ENCODE data around the gene HYLS1. TPM values are rescaled to one million over a fixed set of nuclear protein-coding genes. Genes with fewer than 3 reads are reported as not detected.

The HYLS1 gene
- total RNA-seq, 1 experiment from 2014 or later, result 15.4 TPM

DNA sequence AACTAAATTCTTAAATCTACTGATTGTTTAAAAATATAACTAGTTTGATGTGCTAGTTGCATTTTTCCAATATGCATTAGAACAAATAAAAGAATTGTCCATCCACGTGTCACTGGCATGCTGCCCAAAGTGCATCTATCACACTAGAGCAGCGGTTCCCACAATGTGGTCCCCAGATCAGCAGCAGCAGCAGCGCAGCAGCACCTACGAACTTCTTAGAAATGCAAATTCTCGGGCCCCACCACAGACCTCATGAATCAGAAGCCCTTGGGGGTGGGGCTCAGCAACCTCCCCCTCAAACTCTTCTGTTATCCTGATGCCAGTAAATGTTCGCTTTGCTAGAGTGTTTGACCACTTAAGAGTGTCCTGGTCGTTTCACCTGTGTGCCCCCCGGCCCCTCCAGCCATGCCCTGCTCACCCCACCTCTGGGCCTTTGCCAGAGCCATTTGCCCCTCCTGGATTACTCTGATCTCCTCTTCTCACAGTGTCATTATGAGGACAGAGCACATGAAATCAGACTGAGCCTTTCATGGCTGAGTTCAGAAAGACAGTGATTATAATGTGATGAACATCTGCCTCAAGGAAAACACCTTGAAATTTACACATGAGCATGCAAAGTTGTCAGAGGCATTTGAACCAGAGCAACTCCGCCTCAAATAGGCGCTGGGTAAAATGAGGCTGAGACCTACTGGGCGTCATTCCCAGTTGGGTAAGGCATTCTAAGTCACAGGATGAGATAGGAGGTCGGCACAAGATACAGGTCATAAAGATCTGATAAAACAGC is 45.8 kb downstream of the HYLS1 start:
- Histone ChIP-seq H3K27me3 (replicated peaks) (no peaks in the 10 kb centered on the region), H3K36me3 (no peaks in the 10 kb centered on the region), H3K4me1 (replicated peaks) (no peaks in the 10 kb centered on the region), H3K27ac (no peak overlapping the region), H3K4me3 (no peak overlapping the region), H3K9me3 (replicated peaks) (no peaks in the 10 kb centered on the region)
- no peak for DNase-seq (ENCODE audit: low read depth in 1 of 2, low spot score in 2 of 2)

GRCh38 chr11:125934473-125934872 is 47.0 kb downstream of the HYLS1 start:
- no peaks in the 10 kb centered on the region for H3K4me1 ChIP-seq (replicated peaks)
- no peaks in the 10 kb centered on the region for H3K27me3 ChIP-seq (replicated peaks)
- no peaks in the 10 kb centered on the region for H3K36me3 ChIP-seq
- H3K4me3 ChIP-seq, result no peak overlapping the region
- no peak overlapping the region for H3K27ac ChIP-seq
- H3K9me3 ChIP-seq (replicated peaks), result no peaks in the 10 kb centered on the region
- no peak for DNase-seq (ENCODE audit: low read depth in 1 of 2, low spot score in 2 of 2)

DNA sequence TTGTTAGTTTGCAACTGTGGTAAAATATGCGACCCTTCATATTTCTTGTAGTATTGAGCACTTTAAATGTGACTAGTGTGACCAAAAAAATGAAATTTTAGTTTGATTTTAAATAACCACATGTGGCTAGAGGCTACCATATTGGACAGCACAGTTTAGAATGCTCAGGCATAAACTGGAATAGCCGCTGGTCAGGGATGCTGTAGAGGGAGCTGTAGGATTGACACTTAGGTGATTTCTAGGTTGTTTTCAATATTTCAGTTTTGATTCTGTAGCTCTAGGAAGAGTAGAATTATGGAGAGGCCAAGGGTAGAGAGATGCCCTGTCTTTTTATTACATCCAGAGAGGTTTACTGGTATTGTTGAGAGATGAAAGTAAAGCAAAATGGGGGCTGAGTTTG is 47.6 kb downstream of the HYLS1 start:
- no peaks in the 10 kb centered on the region for H3K36me3 ChIP-seq
- no peaks in the 10 kb centered on the region for H3K4me1 ChIP-seq (replicated peaks)
- H3K9me3 ChIP-seq (replicated peaks), result no peaks in the 10 kb centered on the region
- H3K27me3 ChIP-seq (replicated peaks), result no peaks in the 10 kb centered on the region
- H3K4me3 ChIP-seq, result no peak overlapping the region
- no peak overlapping the region for H3K27ac ChIP-seq
- no peak for DNase-seq (ENCODE audit: low read depth in 1 of 2, low spot score in 2 of 2)

DNA sequence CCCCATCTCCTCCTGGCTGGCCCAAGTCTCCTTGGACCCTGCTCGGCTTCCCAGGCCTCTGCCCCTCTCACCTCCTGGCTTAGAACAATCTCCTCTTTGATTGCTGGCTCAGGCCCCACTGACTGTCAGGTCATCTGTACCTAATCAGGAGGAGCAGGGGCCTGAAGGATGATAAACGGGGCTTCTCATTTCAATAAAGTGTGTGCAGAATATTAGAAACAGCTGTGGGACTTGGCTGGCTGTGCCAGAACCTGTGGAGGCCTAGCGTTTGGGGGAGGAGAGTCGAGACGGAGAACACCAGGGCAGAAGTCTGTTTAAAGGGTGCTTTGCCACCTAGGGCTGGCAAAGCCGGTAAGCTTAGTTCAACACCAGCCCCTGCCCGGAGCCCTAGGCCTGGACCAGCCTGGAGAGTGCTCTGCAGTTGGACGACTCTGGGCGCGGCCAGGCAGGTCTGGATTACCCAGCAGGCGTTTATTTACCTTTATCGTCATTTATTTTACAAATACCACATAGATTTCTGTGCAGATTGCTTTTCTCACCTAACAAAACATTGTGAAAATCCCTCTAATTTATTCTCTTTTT is 48.2 kb downstream of the HYLS1 start:
- Histone ChIP-seq H3K9me3 (replicated peaks) (no peaks in the 10 kb centered on the region), H3K27me3 (replicated peaks) (no peaks in the 10 kb centered on the region), H3K36me3 (no peaks in the 10 kb centered on the region), H3K27ac (no peak overlapping the region), H3K4me1 (replicated peaks) (no peaks in the 10 kb centered on the region), H3K4me3 (no peak overlapping the region)
- no peak for DNase-seq (ENCODE audit: low read depth in 1 of 2, low spot score in 2 of 2)

GRCh38 chr11:125938418-125938817 is 51.0 kb downstream of the HYLS1 start:
- no peaks in the 10 kb centered on the region for H3K36me3 ChIP-seq

GRCh38 chr11:125939081-125939521 is 51.6 kb downstream of the HYLS1 start:
- no peak overlapping the region for H3K27ac ChIP-seq
- H3K4me3 ChIP-seq, result no peak overlapping the region
- no peak for DNase-seq (ENCODE audit: low read depth in 1 of 2, low spot score in 2 of 2)
- no peaks in the 10 kb centered on the region for H3K9me3 ChIP-seq (replicated peaks)
- no peaks in the 10 kb centered on the region for H3K4me1 ChIP-seq (replicated peaks)
- no peaks in the 10 kb centered on the region for H3K36me3 ChIP-seq
- H3K27me3 ChIP-seq (replicated peaks), result no peaks in the 10 kb centered on the region

More at GRCh38 chr11:125938418-125938817, 51.0 kb downstream of the HYLS1 start:
- DNase-seq (ENCODE audit: low read depth in 1 of 2, low spot score in 2 of 2), result no peak
- Histone ChIP-seq H3K4me1 (replicated peaks) (no peaks in the 10 kb centered on the region), H3K9me3 (replicated peaks) (no peaks in the 10 kb centered on the region), H3K27ac (no peak overlapping the region), H3K4me3 (no peak overlapping the region), H3K27me3 (replicated peaks) (no peaks in the 10 kb centered on the region)

GRCh38 chr11:125940145-125940544 is 52.7 kb downstream of the HYLS1 start:
- Histone ChIP-seq H3K4me3 (no peak overlapping the region), H3K27me3 (replicated peaks) (no peaks in the 10 kb centered on the region), H3K36me3 (no peaks in the 10 kb centered on the region), H3K9me3 (replicated peaks) (no peaks in the 10 kb centered on the region), H3K4me1 (replicated peaks) (no peaks in the 10 kb centered on the region), H3K27ac (no peak overlapping the region)
- no peak for DNase-seq (ENCODE audit: low read depth in 1 of 2, low spot score in 2 of 2)

GRCh38 chr11:125941267-125941618 is 53.8 kb downstream of the HYLS1 start:
- no peak overlapping the region for H3K4me3 ChIP-seq
- no peaks in the 10 kb centered on the region for H3K9me3 ChIP-seq (replicated peaks)
- no peaks in the 10 kb centered on the region for H3K4me1 ChIP-seq (replicated peaks)
- no peaks in the 10 kb centered on the region for H3K36me3 ChIP-seq
- H3K27me3 ChIP-seq (replicated peaks), result no peaks in the 10 kb centered on the region
- DNase-seq (ENCODE audit: low read depth in 1 of 2, low spot score in 2 of 2), result no peak
- H3K27ac ChIP-seq, result no peak overlapping the region

DNA sequence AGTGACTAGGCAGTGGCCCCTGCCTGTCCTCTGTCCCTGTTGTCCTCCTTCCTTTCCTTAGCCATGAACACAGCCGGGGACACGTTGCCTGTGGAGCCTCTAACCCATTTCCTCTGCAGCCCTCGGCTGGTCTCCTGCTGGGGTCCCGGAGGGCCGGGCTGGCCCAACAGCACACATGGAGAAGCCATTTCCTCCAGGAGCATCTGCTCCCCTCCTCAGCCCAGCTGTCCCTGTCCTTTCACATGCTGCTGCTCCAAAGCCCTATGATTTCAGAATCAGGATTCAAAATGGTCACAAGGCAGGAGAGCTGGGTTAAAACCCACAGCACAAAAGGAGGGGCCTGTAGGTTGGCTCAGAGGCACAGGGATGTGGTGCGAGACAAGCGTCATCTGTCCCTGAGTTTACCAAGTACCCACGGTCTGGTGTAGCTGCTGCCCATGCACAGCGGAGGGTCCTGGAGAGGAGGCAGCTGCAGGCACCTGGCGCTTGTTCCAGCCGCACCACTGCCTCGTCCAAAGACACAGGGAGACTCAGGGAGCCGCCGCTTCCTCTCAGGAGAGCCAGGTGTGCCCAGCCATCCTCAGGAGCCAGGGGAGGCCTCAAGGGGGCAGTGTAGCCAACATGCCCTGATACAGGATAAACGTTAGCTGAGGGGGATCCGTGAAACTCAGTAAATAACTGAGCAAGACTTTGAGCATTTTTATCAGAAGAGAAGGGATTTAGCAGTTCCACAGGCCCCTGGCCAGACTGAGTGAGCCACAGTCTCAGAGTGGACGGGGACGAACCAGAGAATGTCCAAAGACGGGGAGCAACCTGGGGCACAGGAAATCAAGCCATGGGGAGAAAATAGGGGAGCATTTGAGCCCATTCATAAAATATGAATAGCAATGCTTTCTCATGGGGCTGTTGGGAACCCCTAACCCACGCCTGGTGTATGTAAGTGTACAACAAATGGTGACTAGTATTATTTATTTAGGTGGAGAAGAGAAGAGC is 54.4 kb downstream of the HYLS1 start:
- Histone ChIP-seq H3K4me1 (replicated peaks) (no peaks in the 10 kb centered on the region), H3K27me3 (replicated peaks) (no peaks in the 10 kb centered on the region), H3K4me3 (no peak overlapping the region), H3K36me3 (no peaks in the 10 kb centered on the region), H3K27ac (no peak overlapping the region), H3K9me3 (replicated peaks) (no peaks in the 10 kb centered on the region)
- no peak for DNase-seq (ENCODE audit: low read depth in 1 of 2, low spot score in 2 of 2)

DNA sequence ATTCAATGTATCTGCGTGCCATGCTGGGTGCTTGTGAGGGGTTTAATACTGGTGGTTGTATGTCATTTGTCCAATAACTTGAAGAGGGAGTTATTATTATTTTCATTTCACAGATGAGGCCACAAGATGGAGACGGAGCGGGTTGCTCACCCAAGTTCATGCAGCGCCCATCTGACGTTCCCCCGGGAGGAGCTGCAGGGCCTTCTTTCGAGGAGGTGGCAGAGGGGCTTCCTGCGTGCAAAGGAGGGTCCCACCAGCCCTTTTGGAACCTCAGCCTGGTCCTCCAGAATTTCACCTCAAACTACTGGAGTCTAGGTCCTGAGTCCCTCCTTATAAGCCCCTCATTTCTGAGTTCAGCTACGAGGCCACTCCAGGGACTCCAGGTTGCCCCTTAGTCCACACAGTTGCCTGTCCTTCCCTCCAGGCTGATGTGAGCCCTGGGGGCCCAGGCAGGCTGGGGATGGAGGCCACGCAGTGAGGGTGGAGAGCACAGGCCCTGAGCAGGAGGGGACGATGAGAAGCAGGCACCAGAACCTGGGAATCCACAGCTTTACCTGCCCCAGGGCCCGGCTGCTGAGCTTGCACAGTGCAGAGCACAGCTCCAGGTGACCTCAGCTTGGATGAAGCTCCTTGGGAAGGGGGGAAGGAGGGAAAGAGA is 55.4 kb downstream of the HYLS1 start:
- no peak overlapping the region for H3K4me3 ChIP-seq
- no peak overlapping the region for H3K27ac ChIP-seq
- no peaks in the 10 kb centered on the region for H3K4me1 ChIP-seq (replicated peaks)
- H3K9me3 ChIP-seq (replicated peaks), result no peaks in the 10 kb centered on the region
- no peak for DNase-seq (ENCODE audit: low read depth in 1 of 2, low spot score in 2 of 2)
- no peaks in the 10 kb centered on the region for H3K27me3 ChIP-seq (replicated peaks)
- no peaks in the 10 kb centered on the region for H3K36me3 ChIP-seq

DNA sequence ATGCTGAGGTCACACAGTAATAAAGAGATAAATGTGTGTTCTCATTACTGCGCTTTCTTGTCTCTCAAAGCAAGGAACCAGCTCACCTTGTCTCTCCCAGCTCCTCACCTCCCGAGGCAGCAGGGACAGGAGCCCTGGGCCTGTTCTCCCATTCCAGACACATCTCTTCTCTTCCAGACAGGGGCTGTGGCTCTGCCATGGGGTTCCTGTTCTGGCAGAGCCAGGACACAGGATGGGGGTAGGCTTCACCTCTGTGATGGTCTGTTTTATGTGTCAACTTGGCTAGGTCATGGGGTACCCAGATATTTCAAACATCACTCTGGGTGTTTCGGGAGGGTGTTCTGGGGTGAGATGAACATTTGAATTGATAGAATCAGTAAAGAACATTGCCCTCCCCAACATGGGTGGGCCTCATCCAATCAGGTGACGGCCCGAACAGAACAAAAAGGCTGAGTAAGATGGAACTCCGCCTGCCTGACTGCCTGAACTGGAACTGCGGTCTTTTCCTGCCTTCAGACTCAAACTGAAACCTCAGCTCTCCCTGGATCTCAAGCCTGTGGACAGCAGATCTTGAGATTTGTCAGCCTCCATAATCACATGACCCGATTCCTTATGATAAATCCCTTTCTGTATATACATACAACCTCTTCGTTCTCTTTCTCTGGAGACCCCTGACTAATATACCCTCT is 56.3 kb downstream of the HYLS1 start:
- Histone ChIP-seq H3K4me1 (replicated peaks) (no peaks in the 10 kb centered on the region), H3K9me3 (replicated peaks) (no peaks in the 10 kb centered on the region), H3K4me3 (no peak overlapping the region), H3K27ac (no peak overlapping the region), H3K36me3 (no peaks in the 10 kb centered on the region), H3K27me3 (replicated peaks) (no peaks in the 10 kb centered on the region)
- no peak for DNase-seq (ENCODE audit: low read depth in 1 of 2, low spot score in 2 of 2)

DNA sequence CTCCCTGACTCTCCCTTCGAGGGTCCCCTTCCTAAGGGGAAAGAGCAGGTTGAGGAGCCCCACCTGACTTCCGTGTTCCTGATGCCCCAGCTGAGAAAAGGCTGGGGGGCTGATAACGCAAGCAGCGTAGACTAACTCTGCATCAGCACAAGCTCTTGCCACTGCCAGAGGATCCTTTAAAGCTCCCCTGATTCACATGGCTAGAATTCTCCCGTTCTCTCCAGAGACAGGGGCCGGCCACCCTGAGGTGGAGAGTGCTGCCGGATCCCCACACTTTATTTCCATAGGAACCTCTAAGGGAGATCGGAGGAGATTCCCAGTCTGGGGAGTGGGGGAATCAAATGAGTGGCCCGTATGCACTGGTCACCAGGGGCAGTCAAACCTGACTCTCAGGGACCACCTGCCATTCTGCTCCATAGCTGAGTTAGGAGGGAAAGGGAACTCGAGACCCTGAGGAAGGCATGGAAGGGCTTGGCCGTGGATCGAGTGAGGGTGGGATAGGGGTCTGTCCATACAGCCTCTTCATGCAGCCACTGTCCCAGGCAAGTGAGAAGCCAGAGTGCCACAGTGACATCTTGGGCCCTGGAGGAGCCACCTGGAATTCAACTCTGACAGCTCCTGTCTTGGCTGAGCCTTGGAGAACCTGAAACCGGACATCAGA is 57.0 kb downstream of the HYLS1 start:
- H3K36me3 ChIP-seq, result no peaks in the 10 kb centered on the region
- H3K4me1 ChIP-seq (replicated peaks), result no peaks in the 10 kb centered on the region
- no peak for DNase-seq (ENCODE audit: low read depth in 1 of 2, low spot score in 2 of 2)
- no peak overlapping the region for H3K4me3 ChIP-seq
- H3K9me3 ChIP-seq (replicated peaks), result no peaks in the 10 kb centered on the region
- H3K27ac ChIP-seq, result no peak overlapping the region
- H3K27me3 ChIP-seq (replicated peaks), result no peaks in the 10 kb centered on the region

Measured in SJSA1 (cell line).